GM18867 (cell line): ENCODE data around the gene ANGPTL3.
"Not testable (repeated sequence)": the region's sequence is repeated elsewhere in the genome, so short reads cannot be mapped to it uniquely, and the experiment has no call there.

Experiments
- ATAC-seq: cut with Tn5 transposase; IDR thresholded peaks from one replicate; pipeline ENCODE4 v1.9.1; 2021; ENCODE audit warnings: mild to moderate bottlenecking, moderate library complexity; ENCODE audit not compliant: unreplicated experiment

Gene ANGPTL3

GRCh38 chr1:62597281-62597680, at the start of gene ANGPTL3:
ANGPTL3 (plus strand) TSS chr1:62597520; CDS start chr1:62597567, 47 bp downstream.
- no peak for ATAC-seq

- no peak for ATAC-seq
Observed at GRCh38 chr1:62561306-62561705, 36.0 kb upstream of the ANGPTL3 start.

GRCh38 chr1:62567182-62567581, 30.1 kb upstream of the ANGPTL3 start:
- not testable (repeated sequence) for ATAC-seq

- ATAC-seq: not testable (repeated sequence)
Observed at GRCh38 chr1:62567926-62568325, 29.4 kb upstream of the ANGPTL3 start.

- ATAC-seq: not testable (repeated sequence)
Observed at GRCh38 chr1:62571517-62571916, 25.8 kb upstream of the ANGPTL3 start.

GRCh38 chr1:62572476-62572875, 24.8 kb upstream of the ANGPTL3 start:
- ATAC-seq: no peak

- no peak for ATAC-seq
Observed at GRCh38 chr1:62573675-62574074, 23.6 kb upstream of the ANGPTL3 start.

GRCh38 chr1:62585469-62586155, 11.7 kb upstream of the ANGPTL3 start:
- ATAC-seq: no peak

- ATAC-seq: no peak
Observed at GRCh38 chr1:62588000-62588399, 9.3 kb upstream of the ANGPTL3 start.

- ATAC-seq: no peak
Observed at GRCh38 chr1:62589321-62589720, 8.0 kb upstream of the ANGPTL3 start.

- no peak for ATAC-seq
Observed at GRCh38 chr1:62590255-62590969, 6.9 kb upstream of the ANGPTL3 start.

- no peak for ATAC-seq
Observed at GRCh38 chr1:62590970-62591368, 6.4 kb upstream of the ANGPTL3 start.

- no peak for ATAC-seq
Observed at GRCh38 chr1:62593825-62594394, 3.4 kb upstream of the ANGPTL3 start.

- ATAC-seq: no peak
Observed at GRCh38 chr1:62595647-62596046, 1.7 kb upstream of the ANGPTL3 start.

- no peak for ATAC-seq
Observed at GRCh38 chr1:62599044-62599443, 1.7 kb downstream of the ANGPTL3 start.

GRCh38 chr1:62601457-62601856, 4.1 kb downstream of the ANGPTL3 start:
- ATAC-seq: no peak

- no peak for ATAC-seq
Observed at GRCh38 chr1:62608905-62609304, 11.6 kb downstream of the ANGPTL3 start.

- ATAC-seq: not testable (repeated sequence)
Observed at GRCh38 chr1:62610588-62610987, 13.3 kb downstream of the ANGPTL3 start.

- no peak for ATAC-seq
Observed at GRCh38 chr1:62612770-62613169, 15.4 kb downstream of the ANGPTL3 start.

GRCh38 chr1:62613325-62613727, 16.0 kb downstream of the ANGPTL3 start:
- ATAC-seq: peak; percentile 95

- no peak for ATAC-seq
Observed at GRCh38 chr1:62613890-62614289, 16.6 kb downstream of the ANGPTL3 start.

- peak; percentile 96 for ATAC-seq
Observed at GRCh38 chr1:62621907-62622306, 24.6 kb downstream of the ANGPTL3 start.
